Measurements from ENCODE around the gene TMED10.
"Not testable (repeated sequence)": the region's sequence is repeated elsewhere in the genome, so short reads cannot be mapped to it uniquely, and the experiment has no call there.

Gene TMED10

GRCh38 chr14:75188520-75189268 is 12.3 kb upstream of the TMED10 start:
- DNase-seq: no peak

GRCh38 chr14:75188086-75188485 is 11.7 kb upstream of the TMED10 start:
- DNase-seq: no peak

- DNase-seq: no peak
Observed at GRCh38 chr14:75186953-75187352, 10.5 kb upstream of the TMED10 start.

DNA sequence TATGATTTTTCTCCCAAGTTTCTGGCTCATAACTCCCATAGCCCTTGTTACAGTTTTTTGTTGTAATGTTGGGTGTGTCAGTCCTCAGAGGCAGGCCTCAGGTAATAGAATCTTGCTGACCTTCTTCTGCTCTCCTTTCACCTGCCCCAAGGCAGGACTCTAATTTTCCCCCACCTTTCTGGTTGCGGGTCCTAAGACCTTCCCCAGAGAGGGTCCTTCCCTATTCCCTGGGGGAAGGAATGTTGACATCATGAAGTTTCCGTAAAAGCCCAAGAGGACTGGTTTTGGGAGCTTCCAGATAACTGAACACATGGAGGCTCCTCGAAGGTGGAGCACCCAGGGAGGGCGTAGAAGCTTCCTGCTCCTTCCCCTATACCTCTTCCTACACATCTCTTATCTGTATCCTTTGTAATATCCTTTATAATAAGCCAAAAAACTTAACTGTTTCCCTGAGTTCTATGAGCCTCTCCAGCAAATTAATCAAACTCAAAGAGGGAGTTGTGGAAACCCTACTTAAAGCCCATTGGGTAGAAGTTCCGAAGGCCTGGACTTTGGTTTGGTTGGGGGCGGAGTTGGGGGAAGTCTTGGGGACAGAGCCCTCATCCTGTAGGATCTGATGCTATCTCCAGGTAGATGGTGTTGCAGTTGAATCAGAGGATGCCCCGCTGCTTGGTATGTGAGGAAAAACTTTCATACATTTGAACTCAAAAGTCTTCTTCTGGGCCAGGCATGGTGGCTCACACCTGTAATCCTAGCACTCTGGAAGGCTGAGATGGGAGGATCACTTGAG is 9.0 kb upstream of the TMED10 start:
- DNase-seq: no peak

GRCh38 chr14:75184492-75184891 is 8.1 kb upstream of the TMED10 start:
- no peak for DNase-seq

GRCh38 chr14:75184039-75184438 is 7.6 kb upstream of the TMED10 start:
- DNase-seq: no peak

GRCh38 chr14:75183225-75183624 is 6.8 kb upstream of the TMED10 start:
- no peak for DNase-seq

GRCh38 chr14:75182821-75183220 is 6.4 kb upstream of the TMED10 start:
- DNase-seq: no peak

DNA sequence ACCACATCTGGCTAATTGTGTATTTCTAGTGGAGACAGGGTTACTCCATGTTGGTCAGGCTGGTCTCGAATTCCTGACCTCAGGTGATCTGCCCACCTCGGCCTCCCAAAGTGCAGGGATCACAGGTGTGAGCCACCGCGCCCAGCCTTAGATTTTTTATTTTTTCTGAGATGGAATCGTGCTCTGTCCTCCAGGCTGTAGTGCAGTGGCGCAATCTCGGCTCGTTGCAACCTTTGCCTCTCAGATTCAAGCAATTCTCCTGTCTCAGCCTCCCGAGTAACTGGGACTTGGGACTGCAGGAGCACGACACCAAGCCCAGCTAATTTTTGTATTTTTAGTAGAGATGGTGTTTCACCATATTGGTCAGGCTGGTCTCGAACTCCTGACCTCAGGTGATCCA is 5.8 kb upstream of the TMED10 start:
- not testable (repeated sequence) for DNase-seq

GRCh38 chr14:75181293-75182062 is 5.1 kb upstream of the TMED10 start:
- no peak for DNase-seq

GRCh38 chr14:75175677-75176141 is 703 bp downstream of the TMED10 start:
- DNase-seq: no peak

- no peak for DNase-seq
Observed at GRCh38 chr14:75174066-75174465, 2.3 kb downstream of the TMED10 start.

- no peak for DNase-seq
Observed at GRCh38 chr14:75170772-75171171, 5.6 kb downstream of the TMED10 start.

GRCh38 chr14:75168586-75169335 is 7.7 kb downstream of the TMED10 start:
- DNase-seq: no peak

DNA sequence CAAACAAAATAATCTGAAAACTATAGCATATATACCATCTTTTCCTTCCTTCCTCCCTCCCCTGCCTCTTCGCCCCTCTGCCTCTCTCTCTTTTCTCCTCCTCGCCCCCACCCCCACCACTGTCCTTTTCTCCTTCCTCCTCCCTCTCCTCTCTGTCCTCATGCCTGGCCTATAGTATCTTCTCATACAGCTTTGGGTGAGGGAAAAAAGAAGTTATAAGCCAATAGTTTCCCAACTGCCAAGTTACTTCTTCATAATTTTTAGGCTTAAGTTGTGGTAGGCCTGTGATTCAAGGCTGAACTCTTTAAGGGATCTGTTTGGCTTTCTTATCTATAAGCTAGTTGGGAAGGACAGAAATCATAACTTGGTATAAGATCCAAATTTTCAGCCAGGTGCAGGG is 9.1 kb downstream of the TMED10 start:
- no peak for DNase-seq

- DNase-seq: no peak
Observed at GRCh38 chr14:75165586-75166391, 10.6 kb downstream of the TMED10 start.

DNA sequence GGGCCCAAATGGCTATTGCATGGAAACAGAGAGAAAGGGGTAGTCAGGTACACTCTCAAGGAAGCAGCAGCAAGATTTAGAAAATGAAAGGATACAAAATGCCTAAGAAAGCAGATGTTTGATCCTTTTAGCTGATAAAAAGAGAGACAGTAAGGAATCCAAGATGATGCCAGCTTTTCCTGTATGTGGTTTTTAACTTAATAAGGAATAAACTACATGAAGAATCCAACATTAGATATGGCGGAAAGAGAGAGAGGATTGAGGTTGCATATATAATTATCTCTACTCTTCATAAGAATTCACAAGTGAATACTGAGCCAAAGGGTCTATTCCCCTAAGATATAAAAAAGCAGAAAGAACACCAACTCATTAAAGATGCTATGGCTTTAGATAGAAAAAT is 11.6 kb downstream of the TMED10 start:
- DNase-seq: no peak

DNA sequence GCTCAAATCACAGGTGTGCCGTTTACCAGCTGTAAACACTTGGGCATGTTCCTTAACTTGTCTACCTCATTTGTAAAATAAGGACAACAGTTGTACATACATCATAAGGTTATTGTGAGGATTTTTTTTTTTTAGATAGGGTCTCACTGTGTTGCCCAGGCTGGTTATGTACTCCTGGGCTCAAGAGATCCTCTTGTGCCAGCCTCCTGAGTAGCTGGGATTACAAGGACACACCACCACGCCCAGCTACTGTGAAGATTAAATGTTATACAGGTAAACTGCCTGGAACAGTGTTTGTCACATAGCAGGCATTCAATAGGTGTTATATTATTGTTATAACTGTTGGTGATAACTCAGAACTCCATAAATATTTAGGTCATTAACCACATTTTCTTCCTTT is 12.7 kb downstream of the TMED10 start:
- no peak for DNase-seq

GRCh38 chr14:75162631-75163030 is 13.8 kb downstream of the TMED10 start:
- no peak for DNase-seq

DNA sequence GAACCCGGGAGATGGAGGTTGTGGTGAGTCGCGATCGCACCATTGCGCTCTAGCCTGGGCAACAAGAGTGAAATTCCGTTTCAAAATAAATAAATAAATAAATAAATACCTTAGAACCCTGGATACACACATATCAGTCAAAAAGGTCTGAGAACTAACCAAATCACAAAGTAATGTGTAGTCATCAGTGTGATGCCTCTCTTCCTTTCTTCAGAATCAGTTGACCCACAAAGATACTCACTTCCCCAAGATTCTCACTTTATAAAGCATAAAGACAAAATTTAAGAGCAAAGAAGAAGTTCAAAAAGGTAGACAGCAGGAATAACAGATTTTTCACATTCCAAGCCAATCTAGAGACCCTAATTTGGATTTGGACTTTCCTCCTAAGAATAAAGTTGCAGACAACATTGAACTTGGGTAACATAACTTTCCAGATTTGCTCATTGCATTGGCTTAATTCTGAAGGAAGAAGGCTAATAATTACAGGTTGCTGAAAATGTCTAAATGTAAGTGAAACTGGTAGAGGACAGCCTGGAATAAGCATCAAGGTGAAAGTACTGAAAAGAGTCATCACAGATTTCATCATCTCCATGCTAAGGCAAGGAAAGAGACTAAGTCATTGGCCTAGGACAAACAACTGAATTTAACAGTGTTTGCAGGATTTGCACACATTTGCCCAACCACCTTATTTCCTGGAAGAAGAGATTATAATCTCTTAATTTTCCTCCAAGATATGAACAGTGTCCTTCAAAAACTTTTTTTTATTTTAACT is 17.4 kb downstream of the TMED10 start:
- DNase-seq: no peak

- no peak for DNase-seq
Observed at GRCh38 chr14:75156901-75157300, 19.5 kb downstream of the TMED10 start.

Measured in 8988T (cell line).